GM18526 (cell line): ENCODE measurements around the gene NIPAL4.

ENCODE experiments used
- POLR2A ChIP-seq: IDR thresholded peaks from 3 replicates; pipeline ENCODE4 v1.6.1; 2011; ENCODE audit not compliant: insufficient read length; ENCODE audit errors: extremely low read depth

The NIPAL4 gene

GRCh38 chr5:157457391-157457790 is 2.6 kb upstream of the NIPAL4 start:
- TF ChIP-seq POLR2A, result no peak

GRCh38 chr5:157458835-157459234 is 1.2 kb upstream of the NIPAL4 start:
- no peak for TF ChIP-seq POLR2A

GRCh38 chr5:157460921-157461792 is 1.1 kb downstream of the NIPAL4 start:
- no peak for TF ChIP-seq POLR2A

- no peak for TF ChIP-seq POLR2A
These were observed 3.1 kb downstream of the NIPAL4 start for GRCh38 chr5:157463081-157463480.

GRCh38 chr5:157463621-157464518 is 3.9 kb downstream of the NIPAL4 start:
- TF ChIP-seq POLR2A, result no peak

DNA sequence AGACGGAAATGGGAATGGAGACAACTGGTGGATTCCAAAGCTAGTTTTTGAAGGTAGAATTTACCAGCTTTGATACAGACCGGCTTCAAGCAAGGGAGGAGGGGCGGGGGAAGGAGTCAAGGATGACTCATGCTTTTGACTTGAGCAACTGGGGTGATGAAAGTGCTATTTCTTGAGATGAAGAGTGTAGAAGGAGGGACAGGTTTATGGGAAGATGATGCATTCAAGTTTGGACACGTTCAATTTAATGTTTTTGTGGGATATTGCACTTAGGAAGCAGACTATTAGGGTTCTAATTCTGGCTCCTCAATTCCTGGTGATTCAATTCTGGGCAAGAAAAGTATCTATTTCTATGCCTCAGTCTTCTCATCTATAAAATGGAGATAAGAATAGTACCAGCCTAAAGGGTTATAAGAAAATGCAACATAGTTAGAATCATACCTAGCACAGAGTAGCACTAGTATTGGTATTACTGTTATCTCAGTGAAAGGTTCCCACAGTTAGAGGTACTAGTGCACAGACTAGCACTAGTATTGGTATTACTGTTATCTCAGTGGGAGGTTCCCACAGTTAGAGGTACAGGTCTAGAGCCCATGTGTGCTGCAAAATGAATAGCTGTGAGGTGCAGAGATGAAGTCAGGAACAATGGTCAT is 4.6 kb downstream of the NIPAL4 start:
- no peak for TF ChIP-seq POLR2A

DNA sequence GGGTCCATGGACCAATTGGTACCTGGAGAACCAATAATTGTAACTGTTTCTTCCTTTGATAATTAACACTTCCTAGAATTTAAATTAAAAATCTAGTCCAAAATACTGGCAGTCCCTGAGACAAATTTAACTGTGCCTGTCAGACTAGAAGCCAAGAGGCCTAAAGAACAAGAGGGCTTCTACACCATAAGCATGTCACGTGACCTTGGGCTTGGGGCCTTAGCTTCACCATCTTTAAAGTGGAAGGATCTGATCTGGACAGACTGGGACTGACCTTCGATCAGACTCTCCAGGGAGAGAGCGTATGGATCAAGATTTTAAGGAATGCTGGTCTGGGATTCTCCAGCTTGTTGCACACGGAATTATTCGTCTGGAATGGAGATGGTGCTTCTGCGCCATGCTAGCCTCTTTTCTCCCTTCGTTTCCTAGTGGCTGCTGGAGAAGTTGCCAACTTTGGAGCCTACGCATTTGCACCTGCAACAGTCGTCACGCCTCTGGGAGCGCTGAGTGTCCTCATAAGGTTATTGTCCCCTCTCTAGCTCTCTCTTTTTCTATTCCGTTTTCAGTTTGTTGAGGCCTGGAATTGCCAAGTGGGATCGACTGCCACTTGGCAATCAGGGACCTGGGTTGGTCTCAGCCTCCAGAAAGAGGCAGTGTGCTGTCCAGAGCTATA is 8.4 kb downstream of the NIPAL4 start:
- TF ChIP-seq POLR2A, result no peak

DNA sequence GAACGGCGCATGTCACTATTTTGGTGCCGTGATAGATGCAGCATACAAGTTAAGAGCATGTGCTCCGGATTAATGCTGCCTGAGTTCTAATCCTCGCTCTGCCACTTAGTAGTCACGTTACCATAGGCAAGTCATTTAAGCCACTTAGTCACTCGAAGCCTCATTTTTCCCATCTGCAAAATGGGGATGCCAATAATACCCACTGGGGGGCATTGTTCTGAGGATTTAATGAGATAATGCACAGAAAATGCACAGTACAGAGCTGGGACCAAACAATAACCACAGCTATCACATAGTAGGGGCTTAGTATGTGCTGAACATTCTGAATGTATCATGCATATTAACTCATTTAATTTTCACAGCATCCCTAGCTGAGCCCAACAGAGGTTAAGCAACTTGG is 9.1 kb downstream of the NIPAL4 start:
- no peak for TF ChIP-seq POLR2A

GRCh38 chr5:157469687-157470086 is 9.7 kb downstream of the NIPAL4 start:
- TF ChIP-seq POLR2A, result no peak

- no peak for TF ChIP-seq POLR2A
These were observed 10.6 kb downstream of the NIPAL4 start for GRCh38 chr5:157470631-157471030.

DNA sequence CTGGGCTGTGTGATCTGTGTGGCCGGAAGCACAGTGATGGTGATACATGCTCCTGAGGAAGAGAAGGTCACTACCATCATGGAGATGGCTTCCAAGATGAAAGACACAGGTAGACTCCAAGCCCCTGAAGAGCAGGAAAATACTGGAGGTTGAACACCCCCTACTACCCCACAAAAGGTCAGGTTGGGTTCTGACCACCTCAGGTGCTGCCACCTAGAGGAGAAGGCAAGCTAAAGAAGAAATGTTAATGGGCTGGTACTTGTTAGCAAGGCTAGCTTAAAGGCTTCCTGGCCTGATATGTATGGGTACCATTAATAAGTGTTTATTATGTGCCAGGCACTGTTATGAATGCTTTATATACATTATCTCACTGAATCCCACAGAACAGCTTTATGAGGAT is 11.7 kb downstream of the NIPAL4 start:
- TF ChIP-seq POLR2A, result no peak

GRCh38 chr5:157473383-157474320 is 13.6 kb downstream of the NIPAL4 start:
- no peak for TF ChIP-seq POLR2A

GRCh38 chr5:157475432-157475831 is 15.4 kb downstream of the NIPAL4 start:
- no peak for TF ChIP-seq POLR2A
